Right kidney (tissue), 1 donor: ENCODE measurements around the gene NUDT1.
A peak's percentile ranks its signal among the peaks of the same experiment; 100 is the strongest.
"Not testable (repeated sequence)": the region's sequence is repeated elsewhere in the genome, so short reads cannot be mapped to it uniquely, and the experiment has no call there.

Experiments
- DNase-seq: peaks from one replicate; pipeline ENCODE4 v3.0.0-alpha.2; 2016

Gene NUDT1

DNA sequence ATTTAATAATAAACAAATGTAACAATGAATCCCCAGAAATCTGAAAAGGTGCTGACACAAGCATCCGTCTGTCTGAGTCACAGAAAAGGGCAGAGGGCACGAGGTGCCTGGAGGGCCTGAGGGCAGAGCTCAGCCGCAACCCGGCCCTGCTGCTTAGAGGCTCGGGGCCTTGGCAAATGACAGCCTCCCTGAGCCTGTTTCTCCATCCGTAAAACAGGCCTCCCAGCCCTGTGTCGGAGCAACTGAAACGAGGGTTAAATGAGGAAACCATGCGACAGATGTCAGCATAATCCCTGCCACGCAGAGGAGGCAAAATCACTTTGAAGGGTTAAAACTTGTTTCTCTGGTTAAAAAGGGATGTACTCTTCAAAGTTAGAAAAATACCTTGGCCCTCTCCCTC, 24.9 kb downstream of the NUDT1 start:
- no peak for DNase-seq

DNA sequence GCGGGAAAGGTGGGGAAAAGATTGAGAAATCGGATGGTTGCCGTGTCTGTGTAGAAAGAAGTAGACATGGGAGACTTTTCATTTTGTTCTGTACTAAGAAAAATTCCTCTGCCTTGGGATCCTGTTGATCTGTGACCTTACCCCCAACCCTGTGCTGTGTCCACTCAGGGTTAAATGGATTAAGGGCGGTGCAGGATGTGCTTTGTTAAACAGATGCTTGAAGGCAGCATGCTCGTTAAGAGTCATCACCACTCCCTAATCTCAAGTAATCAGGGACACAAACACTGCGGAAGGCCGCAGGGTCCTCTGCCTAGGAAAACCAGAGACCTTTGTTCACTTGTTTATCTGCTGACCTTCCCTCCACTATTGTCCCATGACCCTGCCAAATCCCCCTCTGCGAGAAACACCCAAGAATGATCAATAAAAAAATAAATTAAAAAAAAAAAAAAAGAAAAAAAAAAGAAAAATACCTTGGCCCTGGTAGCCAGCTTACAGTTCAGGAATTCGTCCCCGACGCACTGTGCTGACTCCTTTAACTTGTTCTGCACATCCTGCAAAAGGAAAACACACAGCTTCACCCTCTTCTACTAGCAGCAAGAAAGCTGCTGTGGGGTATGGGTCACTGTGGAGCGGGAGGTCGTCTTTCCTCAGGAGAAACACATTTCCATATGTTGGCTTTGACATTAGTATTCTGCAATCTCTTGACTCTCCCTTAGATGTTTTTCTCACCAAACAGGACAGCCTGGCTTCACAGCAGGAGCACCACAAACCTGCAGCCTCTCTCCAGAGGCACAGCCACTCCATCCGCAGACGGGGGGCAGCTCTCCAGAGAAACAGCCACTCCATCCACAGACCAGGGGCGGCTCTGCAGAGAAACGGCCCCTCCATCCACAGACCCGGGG, 27.3 kb downstream of the NUDT1 start:
- DNase-seq: not testable (repeated sequence)

DNA sequence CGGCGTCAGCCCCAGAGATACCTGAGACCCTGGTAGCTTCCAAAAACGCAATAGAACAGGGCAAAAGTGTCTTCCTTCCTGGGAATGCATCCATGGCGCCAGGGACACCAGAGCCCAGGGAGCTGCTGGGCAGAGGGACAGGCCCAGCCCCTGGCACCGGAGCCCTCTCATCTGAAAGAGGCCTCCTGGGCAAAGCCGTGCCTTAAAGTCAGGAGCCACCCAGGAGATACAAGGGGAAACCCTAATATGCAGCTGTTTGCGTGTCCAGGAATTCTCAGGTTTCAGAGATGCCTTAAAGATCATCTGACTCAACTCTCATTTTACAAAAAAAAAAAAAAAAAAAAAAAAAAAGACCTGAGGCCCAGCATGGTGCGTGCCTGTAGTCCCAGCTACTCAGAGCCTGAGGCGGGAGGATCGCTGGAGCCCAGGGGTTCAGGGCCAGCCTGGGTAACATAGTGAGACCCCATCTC, 28.0 kb downstream of the NUDT1 start:
- DNase-seq: no peak

DNA sequence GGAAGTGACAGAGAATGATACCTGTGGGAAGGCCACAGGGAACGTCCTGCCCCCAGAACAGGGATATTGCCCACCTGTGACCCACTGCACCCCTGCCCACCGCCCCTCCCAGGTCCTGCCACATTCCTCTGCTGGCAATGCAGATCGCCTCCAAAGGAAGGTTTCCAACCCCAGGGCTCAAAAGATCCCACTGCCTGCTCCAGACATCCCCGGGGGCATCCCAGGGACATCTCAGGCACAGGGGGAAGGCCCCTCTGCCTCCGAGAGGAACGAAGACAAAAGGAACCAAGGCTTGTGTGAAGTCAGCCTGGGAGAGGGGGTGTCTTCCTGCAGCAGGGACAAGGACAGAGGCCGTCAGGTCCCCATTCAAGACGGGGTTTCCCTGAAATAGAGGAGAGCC, 28.5 kb downstream of the NUDT1 start:
- DNase-seq: no peak

GRCh38 chr7:2271273-2272026, 29.4 kb downstream of the NUDT1 start:
- DNase-seq: no peak

DNA sequence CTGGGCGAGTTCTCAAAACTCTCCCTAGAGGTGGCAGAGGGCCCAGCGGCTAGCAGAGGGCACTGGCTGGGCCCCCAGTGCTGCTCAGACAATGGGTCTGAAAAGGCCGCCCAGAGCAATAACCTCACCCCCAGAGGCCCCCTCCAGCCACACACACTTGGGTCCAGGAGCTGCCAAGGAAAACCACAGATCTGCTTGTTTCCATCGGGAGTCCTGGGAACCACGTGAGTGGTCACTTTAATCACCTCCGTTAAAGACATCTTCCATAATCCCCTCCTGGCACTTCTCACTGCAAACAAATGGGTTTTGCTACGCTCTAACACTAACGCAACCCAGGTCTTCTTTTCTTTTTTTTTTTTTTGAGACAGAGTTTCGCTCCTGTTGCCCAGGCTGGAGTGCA, 30.0 kb downstream of the NUDT1 start:
- no peak for DNase-seq

- DNase-seq: no peak
These were observed 31.8 kb downstream of the NUDT1 start for GRCh38 chr7:2273866-2274265.

- DNase-seq: no peak
These were observed 32.6 kb downstream of the NUDT1 start for GRCh38 chr7:2274666-2275065.

DNA sequence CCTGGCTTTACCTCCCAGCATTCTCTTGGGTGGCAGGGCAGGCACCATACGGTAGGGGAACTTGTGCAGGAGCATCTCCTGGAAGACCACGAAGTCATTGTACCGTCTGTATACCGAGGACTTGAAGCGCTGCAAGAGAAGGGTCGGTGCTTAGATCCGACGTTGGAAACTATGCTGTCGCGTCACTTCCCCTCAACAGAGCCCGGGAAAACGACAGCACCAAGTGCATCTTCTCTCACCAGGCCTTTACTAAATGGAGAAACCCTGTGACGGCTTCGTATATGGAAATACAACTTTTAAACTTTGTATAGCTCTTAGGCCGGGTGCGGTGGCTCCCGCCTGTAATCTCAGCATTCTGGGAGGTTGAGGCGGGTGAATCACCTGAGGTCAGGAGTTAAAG, 33.1 kb downstream of the NUDT1 start:
- DNase-seq: no peak

DNA sequence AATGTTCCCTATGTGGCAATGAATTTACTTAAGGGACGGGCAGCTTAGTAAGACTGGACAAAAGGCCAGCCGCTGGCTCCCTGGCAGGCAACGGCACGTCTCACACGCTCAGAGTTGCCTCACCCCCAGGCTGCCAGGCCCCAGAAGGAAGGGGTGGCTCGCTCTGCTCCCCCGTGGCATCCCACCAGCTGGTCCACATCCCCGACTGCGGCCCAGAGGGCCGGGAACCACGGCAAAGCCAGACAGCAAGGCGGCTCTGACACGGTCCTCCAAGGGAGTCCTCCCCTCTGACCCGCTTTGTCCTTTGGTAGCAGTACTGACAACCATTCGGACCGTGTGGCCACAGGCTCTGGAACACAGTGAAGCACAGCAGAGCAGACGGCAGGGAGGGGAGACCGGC, 34.1 kb downstream of the NUDT1 start:
- no peak for DNase-seq

GRCh38 chr7:2278026-2278425, 36.0 kb downstream of the NUDT1 start:
- DNase-seq: no peak

DNA sequence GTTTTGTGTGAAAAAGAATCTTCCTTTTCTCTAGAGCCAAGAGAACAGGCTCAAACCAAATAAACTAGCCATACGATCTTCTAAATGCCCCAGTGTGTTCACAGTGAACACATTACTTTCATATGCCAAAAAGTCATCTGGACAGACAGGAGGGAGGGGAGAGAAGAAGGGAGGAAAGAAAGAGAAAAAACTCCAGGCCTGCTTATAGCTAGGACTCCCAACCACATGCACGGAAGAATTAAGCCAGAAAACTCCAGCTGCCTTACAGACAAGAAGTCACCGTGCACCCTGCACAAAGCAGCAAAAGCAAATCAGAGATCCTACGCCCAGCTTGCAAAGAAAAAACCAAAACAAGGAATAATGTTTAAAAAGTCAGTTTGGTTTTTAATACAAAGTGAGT, 37.9 kb downstream of the NUDT1 start:
- no peak for DNase-seq

- DNase-seq: no peak
These were observed 38.4 kb downstream of the NUDT1 start for GRCh38 chr7:2280424-2280823.

DNA sequence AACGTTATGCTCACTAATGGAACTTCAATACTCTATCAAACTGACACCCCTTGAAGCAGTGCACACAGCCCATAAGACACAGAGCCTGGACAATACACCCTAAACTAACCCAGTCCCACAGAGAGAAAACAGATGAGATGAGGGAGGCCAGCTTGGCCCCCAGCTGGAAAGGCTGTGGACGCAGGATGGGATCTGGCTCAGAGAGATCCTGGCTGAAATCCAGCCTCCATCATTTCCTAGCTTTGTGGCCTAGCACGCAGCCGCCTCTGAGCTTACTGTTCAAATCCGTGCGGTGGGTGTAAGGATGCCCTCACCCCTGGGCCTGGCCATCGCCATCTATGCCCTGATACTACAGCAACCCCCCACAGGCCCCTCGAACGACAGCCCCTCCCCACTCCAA, 39.5 kb downstream of the NUDT1 start:
- DNase-seq: no peak

DNA sequence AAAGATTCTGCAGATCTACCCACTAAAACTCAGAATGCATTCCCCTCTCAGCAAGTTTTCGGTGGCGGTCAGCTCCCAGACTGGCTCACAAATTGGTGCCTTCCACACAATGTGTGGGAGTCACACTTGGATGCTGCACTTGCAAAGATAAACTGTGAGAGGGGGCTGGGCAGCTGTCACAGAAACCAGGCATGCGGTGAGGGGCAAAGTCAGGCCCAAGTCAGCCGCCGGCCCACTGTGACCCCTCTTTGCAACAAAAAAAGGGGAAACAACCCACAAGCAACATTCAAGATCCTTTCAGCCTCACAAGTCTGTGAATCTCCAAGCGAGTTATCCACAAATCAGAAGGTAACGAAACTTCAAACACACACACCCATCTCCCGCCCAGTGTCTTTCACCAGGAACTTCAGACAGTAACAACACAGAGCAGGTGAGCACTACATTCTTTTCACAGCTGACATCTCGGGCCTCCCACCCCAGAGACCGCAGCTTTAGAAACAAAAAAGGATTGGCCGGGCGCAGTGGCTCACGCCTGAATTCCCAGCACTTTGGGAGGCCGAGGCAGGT, 40.2 kb downstream of the NUDT1 start:
- peak; percentile 67 for DNase-seq

- no peak for DNase-seq
These were observed 41.0 kb downstream of the NUDT1 start for GRCh38 chr7:2283074-2283473.

DNA sequence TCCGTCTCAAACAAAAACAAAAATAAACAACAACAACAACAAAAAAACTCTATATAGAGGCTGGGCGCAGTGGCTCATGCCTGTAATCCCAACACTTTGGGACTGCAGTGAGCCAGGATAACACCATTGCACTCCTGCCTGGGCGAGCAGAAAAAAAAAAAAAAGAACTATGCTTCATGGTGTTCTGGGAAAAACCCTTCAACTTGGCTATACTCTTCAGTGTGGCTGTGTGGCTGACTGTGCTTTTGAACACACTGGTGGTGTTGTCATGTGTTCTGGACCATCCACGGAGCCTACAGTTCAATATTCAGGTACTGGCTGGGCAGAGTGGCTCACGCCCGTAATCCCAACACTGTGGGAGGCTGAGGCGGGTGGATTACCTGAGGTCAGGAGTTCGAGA, 45.7 kb downstream of the NUDT1 start:
- no peak for DNase-seq

GRCh38 chr7:2288503-2288902, 46.5 kb downstream of the NUDT1 start:
- DNase-seq: no peak

- DNase-seq: peak; percentile 0
These were observed 47.1 kb downstream of the NUDT1 start for GRCh38 chr7:2289111-2289586.

- no peak for DNase-seq
These were observed 47.6 kb downstream of the NUDT1 start for GRCh38 chr7:2289621-2290020.

- DNase-seq: no peak
These were observed 48.9 kb downstream of the NUDT1 start for GRCh38 chr7:2290877-2291276.

DNA sequence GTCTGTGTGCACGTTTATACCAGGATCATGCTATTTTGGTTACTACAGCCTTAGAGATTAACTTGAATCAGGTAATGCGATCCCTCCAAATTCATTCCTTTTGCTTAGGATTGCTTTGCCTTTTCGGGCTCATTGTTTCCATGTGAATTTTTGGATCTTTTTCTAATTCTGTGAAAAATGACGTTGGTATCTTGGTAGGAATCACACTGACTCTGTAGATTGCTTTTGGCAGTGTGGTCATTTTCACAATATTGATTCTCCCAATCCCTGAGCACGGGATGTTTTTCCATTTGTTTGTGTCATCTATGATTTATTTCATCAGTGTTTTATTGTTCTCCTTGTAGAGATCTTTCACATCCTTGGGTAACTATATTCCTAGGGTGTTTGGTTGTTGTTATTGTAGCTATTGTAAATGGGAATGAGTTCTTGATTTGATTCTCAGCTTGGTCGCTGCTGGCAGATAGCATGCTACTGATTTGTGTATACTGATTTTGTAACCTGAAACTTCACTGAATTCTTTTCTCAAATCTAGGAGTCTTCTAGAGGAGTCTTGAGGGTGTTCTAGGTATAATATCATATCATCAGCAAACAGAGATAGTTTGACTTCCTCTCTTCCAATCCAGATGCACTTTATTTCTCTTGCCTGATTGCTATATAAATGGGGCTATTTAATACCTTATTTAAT, 54.1 kb downstream of the NUDT1 start:
- no peak for DNase-seq

DNA sequence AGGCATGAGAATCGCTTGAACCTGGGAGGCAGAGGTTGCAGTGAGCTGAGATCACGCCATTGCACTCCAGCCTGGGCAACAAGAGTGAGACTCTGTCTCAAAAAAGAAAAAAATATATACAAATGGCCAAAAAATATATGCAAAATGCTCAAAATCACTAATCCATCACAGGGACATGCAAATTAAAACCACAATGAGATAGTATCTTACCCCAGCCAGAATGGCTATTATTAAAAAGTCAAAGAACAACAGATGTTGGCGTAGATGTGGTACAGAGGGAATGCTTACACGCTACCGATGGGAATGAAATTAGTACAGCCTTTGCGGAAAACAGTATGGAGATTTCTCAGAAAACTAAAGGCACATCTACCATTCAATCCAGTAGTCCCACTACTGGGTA, 54.8 kb downstream of the NUDT1 start:
- DNase-seq: no peak
